ENCODE data around the gene WASL.

DNA sequence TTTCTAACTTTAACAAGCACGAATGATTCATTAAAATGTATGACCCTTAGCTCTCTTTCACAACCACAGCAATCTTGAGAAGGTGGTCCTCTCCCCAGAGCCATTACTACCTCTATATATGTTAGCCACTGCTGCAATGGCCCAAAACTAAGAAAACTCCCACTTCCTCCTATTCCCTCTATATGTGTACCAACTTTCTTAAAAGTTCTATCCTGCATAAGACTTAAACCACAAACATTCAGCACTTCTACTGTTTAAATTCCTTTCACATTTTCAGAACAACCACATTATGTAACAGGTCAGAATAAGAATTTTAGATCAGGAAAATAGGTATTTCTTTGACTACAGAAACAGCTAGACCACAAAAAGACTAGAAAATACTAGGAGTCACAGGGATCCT, 36.2 kb downstream of the WASL start:
- TF ChIP-seq POLR2A (IDR thresholded peaks at IDR 0.05) = no peak
- TF ChIP-seq, protein P1, sequence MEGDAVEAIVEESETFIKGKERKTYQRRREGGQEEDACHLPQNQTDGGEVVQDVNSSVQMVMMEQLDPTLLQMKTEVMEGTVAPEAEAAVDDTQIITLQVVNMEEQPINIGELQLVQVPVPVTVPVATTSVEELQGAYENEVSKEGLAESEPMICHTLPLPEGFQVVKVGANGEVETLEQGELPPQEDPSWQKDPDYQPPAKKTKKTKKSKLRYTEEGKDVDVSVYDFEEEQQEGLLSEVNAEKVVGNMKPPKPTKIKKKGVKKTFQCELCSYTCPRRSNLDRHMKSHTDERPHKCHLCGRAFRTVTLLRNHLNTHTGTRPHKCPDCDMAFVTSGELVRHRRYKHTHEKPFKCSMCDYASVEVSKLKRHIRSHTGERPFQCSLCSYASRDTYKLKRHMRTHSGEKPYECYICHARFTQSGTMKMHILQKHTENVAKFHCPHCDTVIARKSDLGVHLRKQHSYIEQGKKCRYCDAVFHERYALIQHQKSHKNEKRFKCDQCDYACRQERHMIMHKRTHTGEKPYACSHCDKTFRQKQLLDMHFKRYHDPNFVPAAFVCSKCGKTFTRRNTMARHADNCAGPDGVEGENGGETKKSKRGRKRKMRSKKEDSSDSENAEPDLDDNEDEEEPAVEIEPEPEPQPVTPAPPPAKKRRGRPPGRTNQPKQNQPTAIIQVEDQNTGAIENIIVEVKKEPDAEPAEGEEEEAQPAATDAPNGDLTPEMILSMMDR (IDR thresholded peaks at IDR 0.05) = no peak
